PFSK-1 (cell line): Measurements from ENCODE around the gene OSBPL3.

Experiments used
- FOXP2 ChIP-seq: optimal IDR thresholded peaks from 2 replicates; pipeline ENCODE3; 2011; ENCODE audit warnings: borderline replicate concordance, control low read depth, inconsistent platforms; ENCODE audit not compliant: insufficient read depth; ENCODE audit errors: extremely low read length, extremely low read depth
- POLR2AphosphoS5 ChIP-seq: IDR thresholded peaks from 2 replicates; pipeline ENCODE4 v1.6.1; 2012; ENCODE audit warnings: low read depth, mild to moderate bottlenecking, control low read depth, low read length, moderate library complexity
- SIN3A ChIP-seq: IDR thresholded peaks from 2 replicates; pipeline ENCODE4 v1.6.1; 2012; ENCODE audit warnings: mild to moderate bottlenecking, low read length, moderate library complexity, borderline replicate concordance; ENCODE audit not compliant: insufficient read depth
- TAF1 ChIP-seq: IDR thresholded peaks from 2 replicates; pipeline ENCODE4 v1.6.1; 2012; ENCODE audit warnings: low read length, control low read depth, borderline replicate concordance; ENCODE audit not compliant: insufficient read depth
- TF ChIP-seq, protein P1 (sequence below), 2 experiments: IDR thresholded peaks; 2 replicates each; pipeline versions ENCODE4 v1.6.1 to v1.8.0; 2011 to 2012; ENCODE audit warnings: low read depth in 2 of 2, low read length in 2 of 2, control low read depth in 1 of 2, inconsistent platforms in 1 of 2, mild to moderate bottlenecking in 1 of 2, moderate library complexity in 1 of 2; ENCODE audit not compliant: insufficient read depth in 1 of 2

Gene OSBPL3

DNA sequence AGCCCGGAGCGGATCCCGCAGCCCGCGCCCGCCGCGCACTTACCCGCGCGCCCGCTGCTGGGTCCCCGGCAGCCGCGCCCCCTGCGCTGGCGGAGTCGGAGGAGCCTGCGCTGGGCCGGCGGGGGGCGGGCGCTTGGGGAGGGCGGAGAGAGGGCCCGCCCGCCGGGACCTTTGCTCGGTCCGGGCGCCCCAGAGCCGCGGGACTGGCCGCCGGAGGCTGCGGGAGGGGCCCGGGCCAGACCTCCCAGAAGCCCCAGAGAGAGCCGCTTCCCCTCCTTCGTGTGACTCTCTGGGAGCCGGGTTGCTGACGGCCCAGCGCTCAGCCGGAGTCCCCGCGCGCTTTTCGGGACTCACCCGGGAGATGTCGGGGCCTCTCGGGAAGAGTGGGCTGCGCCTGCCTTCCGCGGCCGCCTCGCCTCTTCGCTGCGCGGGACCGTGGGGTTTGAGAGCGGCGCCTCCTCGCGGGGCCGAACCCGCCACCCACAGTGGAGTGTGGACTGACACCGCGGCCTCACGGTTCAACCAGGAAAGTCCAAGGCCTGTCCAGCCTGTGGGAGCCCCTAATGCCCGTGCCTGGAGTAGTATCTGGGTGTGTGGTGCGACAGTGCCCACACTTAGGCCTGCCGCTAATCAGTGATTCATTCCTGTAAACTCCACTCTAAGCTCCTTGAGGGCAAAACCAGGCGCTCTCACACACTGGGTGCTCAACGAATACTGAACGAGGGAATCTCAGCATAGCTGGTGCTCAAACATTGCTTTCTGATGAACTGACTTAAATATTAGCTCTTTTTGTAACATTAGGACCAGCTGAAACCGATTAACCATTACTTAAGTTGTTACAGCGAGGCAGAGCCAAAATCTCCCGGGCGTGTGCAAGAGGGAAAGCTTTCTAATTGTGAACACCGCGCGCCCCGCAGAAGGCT, 222.4 kb downstream of the OSBPL3 start, which contains the start of gene GSDME:
TSS of gene GSDME (minus strand) at position 112 of the 923 bp plus-strand sequence. CDS start 7,690 bp downstream, outside the sequence.
- TF ChIP-seq POLR2AphosphoS5: no peak
- TF ChIP-seq FOXP2: no peak
- TF ChIP-seq TAF1: no peak
- TF ChIP-seq SIN3A: no peak
- TF ChIP-seq, protein P1, sequence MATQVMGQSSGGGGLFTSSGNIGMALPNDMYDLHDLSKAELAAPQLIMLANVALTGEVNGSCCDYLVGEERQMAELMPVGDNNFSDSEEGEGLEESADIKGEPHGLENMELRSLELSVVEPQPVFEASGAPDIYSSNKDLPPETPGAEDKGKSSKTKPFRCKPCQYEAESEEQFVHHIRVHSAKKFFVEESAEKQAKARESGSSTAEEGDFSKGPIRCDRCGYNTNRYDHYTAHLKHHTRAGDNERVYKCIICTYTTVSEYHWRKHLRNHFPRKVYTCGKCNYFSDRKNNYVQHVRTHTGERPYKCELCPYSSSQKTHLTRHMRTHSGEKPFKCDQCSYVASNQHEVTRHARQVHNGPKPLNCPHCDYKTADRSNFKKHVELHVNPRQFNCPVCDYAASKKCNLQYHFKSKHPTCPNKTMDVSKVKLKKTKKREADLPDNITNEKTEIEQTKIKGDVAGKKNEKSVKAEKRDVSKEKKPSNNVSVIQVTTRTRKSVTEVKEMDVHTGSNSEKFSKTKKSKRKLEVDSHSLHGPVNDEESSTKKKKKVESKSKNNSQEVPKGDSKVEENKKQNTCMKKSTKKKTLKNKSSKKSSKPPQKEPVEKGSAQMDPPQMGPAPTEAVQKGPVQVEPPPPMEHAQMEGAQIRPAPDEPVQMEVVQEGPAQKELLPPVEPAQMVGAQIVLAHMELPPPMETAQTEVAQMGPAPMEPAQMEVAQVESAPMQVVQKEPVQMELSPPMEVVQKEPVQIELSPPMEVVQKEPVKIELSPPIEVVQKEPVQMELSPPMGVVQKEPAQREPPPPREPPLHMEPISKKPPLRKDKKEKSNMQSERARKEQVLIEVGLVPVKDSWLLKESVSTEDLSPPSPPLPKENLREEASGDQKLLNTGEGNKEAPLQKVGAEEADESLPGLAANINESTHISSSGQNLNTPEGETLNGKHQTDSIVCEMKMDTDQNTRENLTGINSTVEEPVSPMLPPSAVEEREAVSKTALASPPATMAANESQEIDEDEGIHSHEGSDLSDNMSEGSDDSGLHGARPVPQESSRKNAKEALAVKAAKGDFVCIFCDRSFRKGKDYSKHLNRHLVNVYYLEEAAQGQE (IDR thresholded peaks at IDR 0.05; ENCODE audit: insufficient read depth in 1 of 2, low read depth in 2 of 2, low read length in 2 of 2): no peak

DNA sequence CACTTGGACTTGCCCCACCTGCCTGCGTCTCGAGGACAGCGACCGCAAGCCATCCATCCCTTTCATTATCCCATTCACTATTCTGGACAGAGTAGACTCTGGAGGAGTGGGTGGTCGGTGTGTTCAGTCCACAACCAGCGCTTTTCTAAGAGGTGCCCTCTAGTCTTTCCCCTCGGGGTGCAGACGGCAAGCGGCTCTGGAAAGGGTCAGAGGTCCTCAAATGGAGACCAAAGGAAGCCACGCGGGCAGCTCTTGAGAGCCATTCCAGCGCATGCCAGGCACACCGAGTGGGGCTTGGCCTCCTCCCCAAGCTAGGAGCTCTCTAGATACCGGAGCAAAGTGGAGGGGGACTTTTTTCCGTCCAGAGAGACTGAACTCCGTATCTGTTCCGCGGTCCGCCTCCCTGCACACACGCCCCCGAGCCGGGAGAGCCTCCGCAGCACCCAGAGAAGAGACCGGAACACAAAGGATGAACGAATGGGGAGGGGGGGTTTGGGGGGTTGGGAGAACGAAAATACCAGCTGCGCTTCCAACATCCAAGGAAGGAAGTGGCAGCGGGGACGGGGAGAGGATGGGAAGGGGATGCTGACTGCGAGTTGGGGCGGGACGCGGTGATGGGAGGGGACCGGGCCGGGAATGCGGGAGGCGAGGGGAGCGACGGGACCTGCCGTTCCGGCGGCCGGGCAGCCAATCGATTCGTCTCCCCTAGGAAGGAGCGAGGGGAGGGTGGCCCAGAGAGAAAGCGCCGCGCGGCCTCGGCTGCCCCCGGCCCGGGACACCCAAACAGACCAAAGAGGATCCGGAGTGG, 223.2 kb downstream of the OSBPL3 start:
- TF ChIP-seq POLR2AphosphoS5: no peak
- TF ChIP-seq SIN3A: no peak
- TF ChIP-seq FOXP2: no peak
- TF ChIP-seq TAF1: no peak
- TF ChIP-seq, protein P1 (IDR thresholded peaks at IDR 0.05; ENCODE audit: insufficient read depth in 1 of 2, low read depth in 2 of 2, low read length in 2 of 2): no peak

DNA sequence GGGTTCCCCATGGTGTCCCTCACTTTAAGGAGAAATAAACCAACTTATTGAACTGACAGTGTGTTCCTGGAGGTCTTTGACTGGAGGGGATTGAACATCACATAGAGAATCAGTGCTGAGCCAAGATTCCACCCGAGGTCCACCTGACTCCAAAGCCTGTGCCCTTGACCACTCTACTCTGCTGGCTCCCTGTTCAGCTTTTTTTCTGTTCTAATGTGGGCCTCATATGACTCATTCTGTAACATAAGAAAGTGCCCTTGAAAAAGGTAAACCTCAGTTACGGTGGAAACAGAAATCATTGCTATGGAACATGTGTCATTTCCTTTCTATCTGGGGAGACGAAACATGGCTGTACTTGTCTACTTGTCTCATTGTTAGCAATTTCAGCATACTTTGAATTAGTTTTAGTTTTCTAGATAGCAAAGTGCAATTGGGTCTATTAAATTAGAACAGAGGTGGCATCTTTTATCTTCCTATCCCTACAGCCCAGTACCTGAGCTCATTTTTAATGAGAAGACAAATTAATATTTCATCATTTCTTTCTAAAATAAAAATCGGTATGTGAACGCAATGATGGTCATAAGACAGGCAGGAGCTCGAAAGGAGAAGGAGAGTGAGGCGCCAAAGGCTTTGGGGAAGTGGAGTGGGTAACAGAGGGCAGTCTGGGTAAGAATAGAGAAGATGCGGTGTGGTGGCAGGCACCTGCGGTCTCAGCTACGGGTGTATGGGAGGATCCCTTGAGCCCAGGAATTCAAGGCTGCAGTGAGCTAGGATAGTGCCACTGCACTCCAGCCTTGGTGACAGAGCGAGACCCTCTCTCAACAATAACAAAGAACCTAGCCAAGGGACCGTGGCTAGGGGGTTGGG, 224.2 kb downstream of the OSBPL3 start:
- TF ChIP-seq POLR2AphosphoS5 (no peak), SIN3A (no peak), FOXP2 (no peak), TAF1 (no peak)
- TF ChIP-seq, protein P1 (IDR thresholded peaks at IDR 0.05; ENCODE audit: insufficient read depth in 1 of 2, low read depth in 2 of 2, low read length in 2 of 2): no peak

DNA sequence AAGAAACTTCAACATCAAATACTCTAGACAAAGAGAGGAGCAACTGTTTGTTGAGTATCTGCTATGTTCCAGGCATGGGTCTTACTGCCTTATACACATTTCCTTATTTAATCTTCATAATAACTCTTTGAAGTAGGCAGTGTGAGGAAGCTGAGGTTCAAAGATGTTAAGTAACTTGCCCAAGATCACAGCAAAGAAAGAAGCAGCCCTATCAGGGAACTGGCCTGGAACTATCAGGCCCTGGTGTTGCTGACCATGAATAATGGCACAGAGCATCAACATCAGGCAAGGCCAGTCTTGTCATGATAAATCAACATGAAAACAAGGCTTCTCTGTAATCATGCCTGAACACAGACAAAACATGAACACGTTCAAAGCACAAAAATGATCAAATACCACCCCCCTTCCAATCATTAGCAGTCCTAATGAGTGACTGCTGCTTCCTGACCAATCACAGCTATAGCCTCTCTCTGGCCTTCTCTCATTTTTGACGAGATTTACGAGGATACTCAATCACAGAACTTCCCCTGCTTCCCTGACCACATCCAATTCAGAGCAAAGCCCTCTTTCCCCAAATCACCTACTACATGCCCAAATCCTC, 225.0 kb downstream of the OSBPL3 start:
- TF ChIP-seq SIN3A: no peak
- TF ChIP-seq, protein P1 (IDR thresholded peaks at IDR 0.05; ENCODE audit: insufficient read depth in 1 of 2, low read depth in 2 of 2, low read length in 2 of 2): no peak
- TF ChIP-seq POLR2AphosphoS5: no peak
- no peak for TF ChIP-seq FOXP2
- TF ChIP-seq TAF1: no peak
